ENCODE results near the gene GMCL2.

DNA sequence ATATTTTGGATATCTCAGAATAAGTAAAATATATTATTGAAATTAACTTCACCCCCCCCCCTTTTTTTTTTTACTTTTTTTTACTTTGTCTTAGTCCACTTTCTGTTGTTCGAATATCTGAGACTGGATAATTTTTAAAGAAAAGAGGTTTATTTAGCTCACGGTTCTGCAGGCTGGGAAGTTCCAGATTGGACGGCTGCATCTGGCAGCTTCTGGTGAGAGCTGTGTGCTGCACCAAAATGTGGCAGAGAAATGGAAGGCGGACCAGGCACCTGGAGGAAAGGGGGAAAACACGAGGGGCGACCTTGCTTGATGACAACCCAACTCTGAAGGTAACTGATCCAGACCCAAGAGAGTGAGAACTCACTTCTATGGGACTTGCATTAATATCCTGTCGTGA lies 5.6 kb upstream of the GMCL2 start:
- TF ChIP-seq, protein P1, sequence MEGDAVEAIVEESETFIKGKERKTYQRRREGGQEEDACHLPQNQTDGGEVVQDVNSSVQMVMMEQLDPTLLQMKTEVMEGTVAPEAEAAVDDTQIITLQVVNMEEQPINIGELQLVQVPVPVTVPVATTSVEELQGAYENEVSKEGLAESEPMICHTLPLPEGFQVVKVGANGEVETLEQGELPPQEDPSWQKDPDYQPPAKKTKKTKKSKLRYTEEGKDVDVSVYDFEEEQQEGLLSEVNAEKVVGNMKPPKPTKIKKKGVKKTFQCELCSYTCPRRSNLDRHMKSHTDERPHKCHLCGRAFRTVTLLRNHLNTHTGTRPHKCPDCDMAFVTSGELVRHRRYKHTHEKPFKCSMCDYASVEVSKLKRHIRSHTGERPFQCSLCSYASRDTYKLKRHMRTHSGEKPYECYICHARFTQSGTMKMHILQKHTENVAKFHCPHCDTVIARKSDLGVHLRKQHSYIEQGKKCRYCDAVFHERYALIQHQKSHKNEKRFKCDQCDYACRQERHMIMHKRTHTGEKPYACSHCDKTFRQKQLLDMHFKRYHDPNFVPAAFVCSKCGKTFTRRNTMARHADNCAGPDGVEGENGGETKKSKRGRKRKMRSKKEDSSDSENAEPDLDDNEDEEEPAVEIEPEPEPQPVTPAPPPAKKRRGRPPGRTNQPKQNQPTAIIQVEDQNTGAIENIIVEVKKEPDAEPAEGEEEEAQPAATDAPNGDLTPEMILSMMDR (IDR thresholded peaks at IDR 0.05) = no peak
- no peak for TF ChIP-seq POLR2A (IDR thresholded peaks at IDR 0.05)
